ENCODE measurements around the gene USP7.

DNA sequence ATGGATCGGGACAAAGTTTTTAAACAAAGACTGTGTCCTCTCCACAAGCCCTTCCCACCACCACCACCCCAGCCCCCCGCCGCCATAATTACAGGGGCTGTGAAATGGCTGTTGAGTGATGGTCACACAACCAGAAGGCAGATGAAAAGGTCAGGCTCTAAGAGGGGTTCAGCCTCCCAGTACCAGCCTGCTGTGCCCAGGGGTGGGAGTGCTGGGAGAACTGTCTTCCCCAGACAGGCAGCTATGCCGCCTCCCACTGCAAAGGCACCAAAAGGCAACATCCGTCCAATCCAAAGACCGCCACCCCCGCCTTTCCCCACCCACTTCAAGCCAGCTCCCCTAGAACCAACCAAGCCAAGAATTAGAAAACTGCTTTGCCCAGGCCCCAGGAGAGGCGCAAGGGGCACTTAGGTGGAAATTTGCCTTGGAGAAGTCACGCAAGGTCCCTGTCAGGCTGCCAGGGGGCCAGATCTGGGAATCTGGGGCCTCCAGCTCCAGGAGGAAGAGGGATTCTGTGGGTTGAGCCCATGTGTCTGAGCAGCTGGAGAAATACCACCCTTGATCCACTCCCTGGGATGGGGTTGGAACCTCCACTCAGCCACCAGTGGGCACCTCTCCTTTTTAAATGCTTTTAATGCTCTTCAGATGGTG is 109.3 kb downstream of the USP7 start:
- no peak for TF ChIP-seq EZH2 (IDR thresholded peaks at IDR 0.05; ENCODE audit: insufficient read depth, poor library complexity, severe bottlenecking)
- no peak for TF ChIP-seq EZH2phosphoT487 (IDR thresholded peaks at IDR 0.05; ENCODE audit: insufficient read depth, low read depth)

Data from GM23248 (cell line).